GM12873 (cell line): ENCODE results near the gene MACROD1.

ENCODE experiments used
- TF ChIP-seq, protein P1 (sequence below): IDR thresholded peaks from 2 replicates; pipeline ENCODE4 v1.5.1; 2012; ENCODE audit warnings: low read depth, mild to moderate bottlenecking, moderate library complexity, low read length, control low read depth; ENCODE audit not compliant: insufficient read depth; ENCODE audit errors: missing control alignments

The MACROD1 gene

GRCh38 chr11:64084146-64084950 is 81.6 kb downstream of the MACROD1 start:
- TF ChIP-seq, protein P1, sequence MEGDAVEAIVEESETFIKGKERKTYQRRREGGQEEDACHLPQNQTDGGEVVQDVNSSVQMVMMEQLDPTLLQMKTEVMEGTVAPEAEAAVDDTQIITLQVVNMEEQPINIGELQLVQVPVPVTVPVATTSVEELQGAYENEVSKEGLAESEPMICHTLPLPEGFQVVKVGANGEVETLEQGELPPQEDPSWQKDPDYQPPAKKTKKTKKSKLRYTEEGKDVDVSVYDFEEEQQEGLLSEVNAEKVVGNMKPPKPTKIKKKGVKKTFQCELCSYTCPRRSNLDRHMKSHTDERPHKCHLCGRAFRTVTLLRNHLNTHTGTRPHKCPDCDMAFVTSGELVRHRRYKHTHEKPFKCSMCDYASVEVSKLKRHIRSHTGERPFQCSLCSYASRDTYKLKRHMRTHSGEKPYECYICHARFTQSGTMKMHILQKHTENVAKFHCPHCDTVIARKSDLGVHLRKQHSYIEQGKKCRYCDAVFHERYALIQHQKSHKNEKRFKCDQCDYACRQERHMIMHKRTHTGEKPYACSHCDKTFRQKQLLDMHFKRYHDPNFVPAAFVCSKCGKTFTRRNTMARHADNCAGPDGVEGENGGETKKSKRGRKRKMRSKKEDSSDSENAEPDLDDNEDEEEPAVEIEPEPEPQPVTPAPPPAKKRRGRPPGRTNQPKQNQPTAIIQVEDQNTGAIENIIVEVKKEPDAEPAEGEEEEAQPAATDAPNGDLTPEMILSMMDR = no peak

DNA sequence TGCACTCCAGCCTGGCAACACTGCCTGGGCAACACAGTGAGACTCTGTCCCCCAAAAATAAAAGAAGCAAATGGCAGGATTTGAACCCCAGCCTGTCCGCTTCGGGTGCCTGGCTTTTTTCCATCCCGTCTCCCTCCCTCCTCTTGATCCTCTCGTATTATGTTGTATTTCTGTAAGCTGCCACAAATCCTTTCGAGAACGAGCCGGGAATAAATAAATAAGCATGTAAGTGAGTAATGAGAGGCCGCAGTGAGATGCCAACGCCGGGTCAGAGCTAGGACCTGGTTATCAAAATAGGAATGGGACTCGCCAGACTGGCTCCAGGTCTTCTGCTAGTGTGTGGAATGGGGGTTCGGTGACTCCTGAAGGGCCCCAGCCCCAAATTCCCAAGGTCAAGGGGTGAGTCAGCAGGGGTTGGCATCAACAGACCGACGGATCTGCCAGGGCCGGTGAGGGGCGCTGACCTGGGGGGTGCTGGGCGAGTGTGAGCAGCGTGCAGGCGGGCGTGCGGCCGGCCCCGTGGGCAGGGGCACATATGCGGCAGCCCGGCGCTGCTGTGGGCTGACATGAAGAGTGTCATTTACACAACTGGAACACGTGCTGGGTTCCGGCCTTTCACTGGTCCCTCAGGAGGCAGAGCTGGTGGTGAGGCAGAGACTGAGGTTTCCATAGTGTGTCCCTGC is 82.4 kb downstream of the MACROD1 start:
- TF ChIP-seq, protein P1 = no peak

DNA sequence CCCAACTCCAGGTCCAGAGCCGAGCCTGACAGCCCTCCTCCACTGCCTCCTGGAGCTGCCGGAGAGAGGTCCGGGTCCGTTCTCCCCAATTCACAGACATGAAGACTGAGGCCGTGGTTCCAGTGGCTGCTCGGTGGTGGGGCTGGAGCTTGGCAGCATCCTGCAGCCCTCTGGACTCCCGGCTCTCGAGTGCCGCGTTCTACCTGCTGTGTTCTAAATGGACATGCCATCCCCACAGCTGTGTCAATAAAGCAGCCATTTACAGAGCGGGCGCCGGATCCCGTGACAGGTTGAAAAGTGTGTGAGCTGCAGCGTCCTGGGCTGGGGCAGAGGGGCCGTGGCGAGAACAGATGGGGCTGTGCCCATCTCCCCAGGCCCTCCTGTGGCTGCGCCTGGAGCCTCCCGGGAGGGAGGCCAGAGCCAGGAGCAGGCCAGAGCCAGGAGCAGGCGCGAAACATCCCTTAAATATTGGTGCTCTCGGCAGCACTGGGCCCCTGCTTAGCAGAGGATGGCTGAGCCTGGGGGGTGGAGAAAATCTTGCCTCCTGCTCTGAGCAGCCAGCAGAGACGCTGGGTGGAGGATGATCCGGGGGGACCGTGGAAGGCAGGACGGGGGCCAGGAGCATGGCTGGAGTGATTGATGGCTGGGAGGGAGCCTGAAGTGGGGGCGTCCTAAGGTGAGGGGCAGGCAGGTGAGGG is 84.0 kb downstream of the MACROD1 start:
- TF ChIP-seq, protein P1 = no peak

DNA sequence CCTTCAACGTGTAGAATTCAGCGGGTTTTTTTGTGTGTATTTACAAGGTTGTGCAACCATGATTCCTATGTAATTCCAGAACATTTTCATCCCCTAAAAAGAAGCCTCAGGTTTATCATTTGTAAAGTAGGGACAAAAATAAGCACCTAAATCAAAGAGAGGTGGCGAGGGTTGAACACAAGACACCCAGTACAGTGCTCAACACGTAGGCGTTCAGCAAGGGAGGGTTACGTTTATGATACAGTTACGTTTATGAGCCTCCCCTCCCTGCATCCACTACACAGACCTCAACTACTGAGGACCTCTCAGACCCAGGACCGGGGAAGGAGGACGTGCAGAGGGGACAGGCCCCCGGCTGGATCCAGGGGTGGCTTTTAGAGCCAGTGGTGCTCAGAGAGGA is 85.5 kb downstream of the MACROD1 start:
- TF ChIP-seq, protein P1 = no peak

DNA sequence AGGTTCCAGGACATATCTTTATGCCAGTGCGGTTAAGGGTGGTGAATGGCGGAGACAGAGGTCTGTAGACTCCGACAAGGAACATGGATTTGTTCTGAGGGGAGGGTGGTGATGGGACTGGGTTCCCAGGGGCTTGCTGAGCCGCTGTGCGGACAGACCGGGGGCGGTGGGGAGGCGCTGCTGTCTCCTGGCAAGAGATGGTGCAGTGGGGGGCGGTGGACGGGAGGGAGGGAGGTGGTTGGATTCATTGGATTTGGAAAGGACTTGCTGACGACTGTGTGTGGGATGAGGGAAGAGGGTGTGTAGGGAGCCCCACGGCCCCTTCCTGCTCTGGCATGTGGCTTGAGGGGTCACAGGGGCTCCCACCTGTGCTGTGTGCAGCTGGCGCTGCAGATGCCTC is 87.0 kb downstream of the MACROD1 start:
- TF ChIP-seq, protein P1 = no peak

GRCh38 chr11:64078284-64078683 is 87.6 kb downstream of the MACROD1 start:
- TF ChIP-seq, protein P1 = no peak

GRCh38 chr11:64077607-64078006 is 88.3 kb downstream of the MACROD1 start:
- TF ChIP-seq, protein P1 = no peak
